Tibial artery (tissue), 4 donors: ENCODE results near the gene SLC25A21.

Source experiments
- DNase-seq, 2 donors: peaks; one replicate each; pipeline ENCODE4 v3.0.0-alpha.2; 2019
- H3K27ac ChIP-seq, 2 donors: fragments of 200-600 bp; sonication (generic) in 1 of 2; 1 replicate in 1 of 2; 2 replicates in 1 of 2; pipeline ENCODE4 v1.5.1; 2018 to 2019; ENCODE audit warnings: mild to moderate bottlenecking in 1 of 2
- H3K27me3 ChIP-seq, 2 donors: fragments of 200-600 bp; sonication (generic) in 1 of 2; one replicate each; pipeline versions ENCODE4 v1.5.1 to v1.6.0; 2016 to 2019
- H3K36me3 ChIP-seq, 3 donors: fragments of 200-600 bp; sonication (generic) in 2 of 3; one replicate each; pipeline ENCODE4 v1.5.1; 2016 to 2019; ENCODE audit warnings: mild to moderate bottlenecking in 2 of 3
- H3K4me1 ChIP-seq, 4 donors: fragments of 200-600 bp; sonication (generic) in 2 of 4; 1 replicate in 3 of 4; 2 replicates in 1 of 4; pipeline ENCODE4 v1.5.1; 2016 to 2019
- H3K4me3 ChIP-seq, 2 donors: fragments of 200-600 bp; sonication (generic) in 1 of 2; 1 replicate in 1 of 2; 2 replicates in 1 of 2; pipeline ENCODE4 v1.5.1; 2018 to 2019; ENCODE audit warnings: mild to moderate bottlenecking in 2 of 2
- H3K9me3 ChIP-seq, 3 donors: fragments of 200-600 bp; sonication (generic) in 1 of 3; one replicate each; pipeline ENCODE4 v1.5.1; 2016 to 2019
- CTCF ChIP-seq, 2 experiments: fragments of 200-600 bp in 1 of 2; fragments of 450-650 bp in 1 of 2; IDR thresholded peaks; one replicate each; pipeline ENCODE4 v1.5.1; 2017 to 2019; ENCODE audit warnings: antibody characterized with exemption in 2 of 2, mild to moderate bottlenecking in 1 of 2, moderate library complexity in 1 of 2
- intact Hi-C: fragments of 100-400 bp; cut with DNase I; formaldehyde crosslinking; loops from one replicate; pipeline ENCODE4 v1.15.0; 2023; ENCODE audit warnings: low total_unique reads

The SLC25A21 gene

GRCh38 chr14:36974985-36975384 is 197.4 kb downstream of the SLC25A21 start:
- TF ChIP-seq CTCF (IDR thresholded peaks at IDR 0.05) = no peak
- Histone ChIP-seq H3K4me3 (no peak overlapping the region), H3K4me1 (peaks cover 0 to 9% (median 3%) of the 10 kb centered on the region in 4 donors), H3K27me3 (no peaks in the 10 kb centered on the region), H3K36me3 (no peaks in the 10 kb centered on the region), H3K27ac (no peak overlapping the region), H3K9me3 (no peaks in the 10 kb centered on the region)
- intact Hi-C loops = no loop called here
- no peak for DNase-seq

- no peak for TF ChIP-seq CTCF (IDR thresholded peaks at IDR 0.05)
- peak overlapping the region; percentile 12 to 35 for H3K27ac ChIP-seq
- no peak overlapping the region for H3K4me3 ChIP-seq
- H3K36me3 ChIP-seq = no peaks in the 10 kb centered on the region
- DNase-seq = no peak
- intact Hi-C loops = no loop called here
- H3K4me1 ChIP-seq = peaks cover 0 to 9% (median 3%) of the 10 kb centered on the region in 4 donors
- H3K27me3 ChIP-seq = no peaks in the 10 kb centered on the region
- no peaks in the 10 kb centered on the region for H3K9me3 ChIP-seq
Observed at GRCh38 chr14:36973806-36974442, 198.5 kb downstream of the SLC25A21 start.

DNA sequence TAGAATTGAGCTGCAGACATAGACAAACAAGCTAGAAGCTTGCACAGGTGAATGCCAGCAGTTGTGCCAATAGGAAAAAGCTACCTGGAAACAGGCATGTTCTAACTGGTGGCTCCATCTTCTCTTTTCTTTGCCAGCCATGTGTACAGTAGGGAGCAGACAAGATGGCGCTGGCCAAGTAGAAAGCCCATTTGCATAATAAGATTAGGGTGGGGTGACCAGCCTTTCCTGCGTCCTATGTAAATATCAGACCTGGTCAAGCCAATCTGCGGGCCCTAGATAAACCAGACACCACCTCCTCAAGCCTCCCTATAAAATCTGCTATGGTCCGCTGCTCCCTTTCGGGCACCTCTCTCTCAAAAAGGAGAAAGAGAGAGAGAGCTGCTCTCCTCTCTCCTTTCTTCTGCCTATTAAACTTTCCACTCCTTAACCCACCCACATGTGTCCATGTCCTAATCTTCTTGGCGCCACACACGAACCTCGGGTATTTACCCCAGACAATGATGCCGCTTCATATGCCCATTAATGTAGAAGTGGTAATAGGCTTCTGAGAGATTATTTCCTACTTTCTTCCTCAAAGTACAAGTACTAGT is 201.0 kb downstream of the SLC25A21 start:
- H3K27me3 ChIP-seq = no peaks in the 10 kb centered on the region
- DNase-seq = no peak
- TF ChIP-seq CTCF (IDR thresholded peaks at IDR 0.05) = no peak

GRCh38 chr14:36967892-36968555 is 204.4 kb downstream of the SLC25A21 start:
- no peaks in the 10 kb centered on the region for H3K9me3 ChIP-seq
- no peak overlapping the region for H3K4me3 ChIP-seq
- H3K4me1 ChIP-seq = peaks cover 0 to 1% (median 0%) of the 10 kb centered on the region in 4 donors
- H3K27ac ChIP-seq = no peak overlapping the region
- H3K36me3 ChIP-seq = no peaks in the 10 kb centered on the region
- H3K27me3 ChIP-seq = no peaks in the 10 kb centered on the region
- intact Hi-C loops = no loop called here
- no peak for TF ChIP-seq CTCF (IDR thresholded peaks at IDR 0.05)
- no peak for DNase-seq

More for the DNA sequence above, 201.0 kb downstream of the SLC25A21 start:
- H3K4me1 ChIP-seq = peaks cover 0 to 9% (median 3%) of the 10 kb centered on the region in 4 donors
- no peaks in the 10 kb centered on the region for H3K9me3 ChIP-seq
- H3K36me3 ChIP-seq = no peaks in the 10 kb centered on the region
- H3K27ac ChIP-seq = no peak overlapping the region
- H3K4me3 ChIP-seq = no peak overlapping the region
- intact Hi-C loops = no loop called here

- no peaks in the 10 kb centered on the region for H3K27me3 ChIP-seq
- no peaks in the 10 kb centered on the region for H3K9me3 ChIP-seq
- DNase-seq = no peak
- H3K4me3 ChIP-seq = no peak overlapping the region
- H3K27ac ChIP-seq = no peak overlapping the region
- H3K4me1 ChIP-seq = no peaks in the 10 kb centered on the region
- no peaks in the 10 kb centered on the region for H3K36me3 ChIP-seq
- intact Hi-C loops = no loop called here
- TF ChIP-seq CTCF (IDR thresholded peaks at IDR 0.05) = no peak
Observed at GRCh38 chr14:36955967-36956366, 216.4 kb downstream of the SLC25A21 start.
